ENCODE measurements around the gene DDN. TPM values are rescaled to one million over a fixed set of nuclear protein-coding genes. Genes with fewer than 3 reads are reported as not detected.

The DDN gene
- polyA plus RNA-seq (2011; rRNA removed): 0.02 and 0.07 TPM in 2 replicates
- 0.10 TPM in 1 of 2 replicates, not detected in the other for polyA minus RNA-seq (2011; rRNA and poly(A)+ RNA removed)

DNA sequence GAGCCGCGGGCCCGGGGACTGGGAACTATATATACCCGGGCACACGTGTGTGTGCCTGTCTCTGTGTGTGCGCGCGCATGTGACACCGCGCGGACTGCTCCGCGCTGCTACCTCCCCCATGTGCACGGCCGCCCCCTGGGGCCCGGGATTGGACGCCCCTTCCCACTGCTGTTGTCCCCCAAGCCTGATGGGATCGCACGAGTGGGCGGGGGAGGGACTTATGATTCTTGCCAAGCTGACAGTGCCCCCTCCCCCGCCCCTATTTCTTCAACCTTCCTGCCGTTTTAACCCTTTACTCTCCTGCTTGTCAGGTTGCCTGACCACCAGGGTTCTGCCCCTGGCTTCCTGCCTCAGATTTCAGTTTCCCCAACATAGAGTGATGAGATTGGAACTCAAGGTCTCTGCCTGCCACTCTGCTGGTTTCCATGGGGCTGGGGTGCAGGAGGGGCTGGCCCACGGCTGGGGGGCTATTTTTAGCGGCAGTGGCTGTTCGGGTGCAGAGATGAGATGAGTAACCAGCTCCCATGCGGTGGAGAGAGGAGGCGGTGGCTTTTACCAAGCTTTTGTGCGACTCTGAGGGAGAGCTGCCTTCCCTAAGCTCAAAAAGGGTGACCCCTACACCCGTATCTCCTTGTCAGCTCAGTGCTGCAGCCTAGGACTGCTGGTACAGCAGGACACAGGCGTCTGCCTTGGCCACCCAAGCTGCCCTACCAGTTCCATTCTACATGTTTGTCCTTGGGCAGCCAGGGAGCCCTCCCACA is at the start of gene DDN:
Gene DDN, minus strand, starts transcription at position 5 of the 761 bp plus-strand sequence. CDS start 88 bp downstream, outside the sequence.
- ChIA-PET CTCF (interaction anchor here (1.0 to 27.0 kb wide), 6 partner anchors 12 to 147 kb away, joined by 3 to 757 read pairs (median 6); partner anchors contain the start of genes DDX23, WNT1 and WNT10B), POLR2A (no interaction called here)
- Histone ChIP-seq H3K4me3 (ENCODE audit: low read depth, low read length) (peak within 1 kb of the TSS; percentile 33), H3K27me3 (ENCODE audit: control insufficient read depth, insufficient read depth, low read length) (0 out of 2 replicates have a peak, but pooled peaks cover 2% of the 10 kb centered on the region), H3K36me3 (ENCODE audit: control insufficient read depth, insufficient read depth, low read length) (peaks cover 19% of the 10 kb centered on the region)
- TF ChIP-seq, protein P1, sequence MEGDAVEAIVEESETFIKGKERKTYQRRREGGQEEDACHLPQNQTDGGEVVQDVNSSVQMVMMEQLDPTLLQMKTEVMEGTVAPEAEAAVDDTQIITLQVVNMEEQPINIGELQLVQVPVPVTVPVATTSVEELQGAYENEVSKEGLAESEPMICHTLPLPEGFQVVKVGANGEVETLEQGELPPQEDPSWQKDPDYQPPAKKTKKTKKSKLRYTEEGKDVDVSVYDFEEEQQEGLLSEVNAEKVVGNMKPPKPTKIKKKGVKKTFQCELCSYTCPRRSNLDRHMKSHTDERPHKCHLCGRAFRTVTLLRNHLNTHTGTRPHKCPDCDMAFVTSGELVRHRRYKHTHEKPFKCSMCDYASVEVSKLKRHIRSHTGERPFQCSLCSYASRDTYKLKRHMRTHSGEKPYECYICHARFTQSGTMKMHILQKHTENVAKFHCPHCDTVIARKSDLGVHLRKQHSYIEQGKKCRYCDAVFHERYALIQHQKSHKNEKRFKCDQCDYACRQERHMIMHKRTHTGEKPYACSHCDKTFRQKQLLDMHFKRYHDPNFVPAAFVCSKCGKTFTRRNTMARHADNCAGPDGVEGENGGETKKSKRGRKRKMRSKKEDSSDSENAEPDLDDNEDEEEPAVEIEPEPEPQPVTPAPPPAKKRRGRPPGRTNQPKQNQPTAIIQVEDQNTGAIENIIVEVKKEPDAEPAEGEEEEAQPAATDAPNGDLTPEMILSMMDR (IDR thresholded peaks at IDR 0.05; ENCODE audit: insufficient read depth, low read depth, low read length): no peak
- no peak for DNase-seq (ENCODE audit: low read depth)

DNA sequence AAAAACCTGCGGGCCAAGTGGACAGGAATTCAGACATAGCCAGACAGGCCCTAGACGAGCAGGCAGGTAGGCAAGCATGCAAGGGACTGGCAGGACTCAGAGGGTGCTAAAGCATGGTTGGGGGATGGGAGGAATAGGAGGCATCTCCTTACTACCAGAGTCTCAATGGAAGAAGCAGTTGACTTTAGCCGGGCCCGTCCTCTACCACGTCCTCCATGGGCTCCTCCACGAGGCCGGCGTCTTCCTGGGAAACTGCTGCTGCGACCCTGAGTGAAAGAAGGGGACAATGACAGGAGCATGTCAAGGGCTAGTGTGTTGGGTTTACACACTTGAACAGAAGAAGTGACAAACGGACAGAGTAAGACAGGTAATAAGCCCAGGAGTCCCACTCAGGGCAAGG is 49.8 kb upstream of the DDN start:
- TF ChIP-seq, protein P1 (IDR thresholded peaks at IDR 0.05; ENCODE audit: insufficient read depth, low read depth, low read length): no peak
- ChIA-PET CTCF (interaction anchor here (0.8 to 2.0 kb wide), 3 partner anchors 12 to 61 kb away, joined by 3 to 8 read pairs (median 5); no protein-coding TSS in a partner anchor), POLR2A (no interaction called here)
- no peaks in the 10 kb centered on the region for H3K27me3 ChIP-seq (ENCODE audit: control insufficient read depth, insufficient read depth, low read length)
- DNase-seq (ENCODE audit: low read depth): no peak
- H3K36me3 ChIP-seq (ENCODE audit: control insufficient read depth, insufficient read depth, low read length): peaks cover 70% of the 10 kb centered on the region
- no peak overlapping the region for H3K4me3 ChIP-seq (ENCODE audit: low read depth, low read length)

DNA sequence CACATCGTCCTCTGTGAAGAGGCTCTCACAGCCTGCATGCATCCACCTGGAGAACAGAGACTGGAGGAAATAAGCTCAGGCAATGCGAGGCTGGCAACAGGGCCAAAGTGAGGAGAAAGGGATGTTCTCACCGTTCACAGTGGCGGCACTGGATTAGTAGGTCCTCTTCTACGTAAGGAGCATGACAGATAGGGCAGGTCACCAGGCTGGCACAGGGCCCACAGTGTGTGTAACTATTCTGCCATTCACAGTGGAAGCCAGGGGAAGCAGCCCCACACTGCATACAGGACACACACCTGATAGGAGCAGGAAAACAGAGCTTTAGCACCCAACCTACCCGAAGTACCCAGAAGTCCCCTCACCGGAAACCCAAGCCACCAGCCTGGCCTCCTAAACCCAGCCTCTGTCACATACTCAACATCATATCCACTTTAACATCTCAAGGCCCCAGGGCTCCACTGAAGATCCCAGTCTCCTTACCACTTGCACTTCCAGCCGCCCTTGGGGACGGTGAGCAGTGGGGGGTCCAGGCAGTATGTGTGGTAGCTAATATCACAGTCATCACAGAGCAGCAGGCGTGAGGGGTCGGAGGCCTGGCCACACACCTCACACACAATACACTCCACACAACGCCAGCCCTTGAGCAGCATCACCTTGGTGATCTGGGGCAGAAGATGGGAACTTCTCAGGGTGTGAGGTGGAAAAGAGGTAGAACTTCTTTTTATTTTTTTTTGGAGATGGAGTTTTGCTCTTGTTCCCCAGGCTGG is 47.1 kb upstream of the DDN start:
- H3K4me3 ChIP-seq (ENCODE audit: low read depth, low read length): no peak overlapping the region
- no peak for DNase-seq (ENCODE audit: low read depth)
- POLR2A ChIA-PET: no interaction called here
- no peaks in the 10 kb centered on the region for H3K27me3 ChIP-seq (ENCODE audit: control insufficient read depth, insufficient read depth, low read length)
- CTCF ChIA-PET: interaction anchor here (1.0 to 3.9 kb wide), 3 partner anchors 12 to 58 kb away, joined by 3 to 33 read pairs (median 3); no protein-coding TSS in a partner anchor
- H3K36me3 ChIP-seq (ENCODE audit: control insufficient read depth, insufficient read depth, low read length): peaks cover 71% of the 10 kb centered on the region
- TF ChIP-seq, protein P1 (IDR thresholded peaks at IDR 0.05; ENCODE audit: insufficient read depth, low read depth, low read length): no peak

DNA sequence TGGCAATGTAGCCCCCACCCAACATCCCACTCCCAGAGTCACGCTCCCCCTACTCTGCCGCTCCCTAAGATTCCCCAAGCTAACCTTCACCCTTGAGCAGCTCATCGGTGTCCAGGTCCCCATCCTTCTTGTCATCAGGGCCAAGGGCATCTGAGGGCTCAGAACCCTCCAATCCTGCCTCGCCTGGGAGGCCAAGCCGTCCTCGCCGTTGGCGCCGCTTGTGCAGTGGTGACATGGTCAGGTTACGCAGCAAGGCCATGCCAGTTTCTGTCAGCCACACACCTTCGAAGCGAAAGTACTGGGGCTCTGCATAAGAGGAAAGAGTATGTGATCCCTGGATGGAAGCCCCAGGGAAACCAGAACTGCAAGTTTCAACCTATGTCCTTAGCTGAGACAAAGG is 45.5 kb upstream of the DDN start:
- TF ChIP-seq, protein P1 (IDR thresholded peaks at IDR 0.05; ENCODE audit: insufficient read depth, low read depth, low read length): no peak

DNA sequence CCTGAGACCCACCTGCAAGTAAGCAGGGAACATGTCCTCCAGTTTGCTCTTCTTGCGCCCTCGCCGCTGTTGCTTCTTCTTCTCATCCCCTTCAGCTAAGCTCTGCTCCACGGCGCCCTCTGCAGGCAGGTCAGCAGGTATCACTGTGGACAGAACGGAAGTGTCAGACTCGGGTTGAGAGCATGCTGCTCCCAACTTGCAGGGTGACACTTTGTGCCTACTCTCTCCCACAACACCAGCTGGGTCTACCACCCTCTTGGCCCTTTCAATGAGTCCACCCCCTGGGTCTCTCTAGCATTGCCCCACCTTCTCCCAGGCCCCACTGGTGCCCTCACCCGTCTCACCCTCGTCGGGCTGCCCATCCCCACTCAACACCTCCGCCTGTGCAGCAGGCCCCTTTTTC is 44.7 kb upstream of the DDN start:
- POLR2A ChIA-PET: no interaction called here
- DNase-seq (ENCODE audit: low read depth): no peak
- CTCF ChIA-PET: interaction anchor here (0.9 to 3.9 kb wide), 9 partner anchors 9 to 50 kb away, joined by 3 to 33 read pairs (median 4); no protein-coding TSS in a partner anchor

More for the DNA sequence above, 45.5 kb upstream of the DDN start:
- no peak overlapping the region for H3K4me3 ChIP-seq (ENCODE audit: low read depth, low read length)
- DNase-seq (ENCODE audit: low read depth): no peak
- no peaks in the 10 kb centered on the region for H3K27me3 ChIP-seq (ENCODE audit: control insufficient read depth, insufficient read depth, low read length)
- POLR2A ChIA-PET: no interaction called here
- CTCF ChIA-PET: interaction anchor here (1.0 to 3.9 kb wide), 6 partner anchors 9 to 19 kb away, joined by 4 to 33 read pairs (median 6); no protein-coding TSS in a partner anchor
- H3K36me3 ChIP-seq (ENCODE audit: control insufficient read depth, insufficient read depth, low read length): peaks cover 70% of the 10 kb centered on the region

More for the DNA sequence above, 44.7 kb upstream of the DDN start:
- Histone ChIP-seq H3K36me3 (ENCODE audit: control insufficient read depth, insufficient read depth, low read length) (peaks cover 70% of the 10 kb centered on the region), H3K27me3 (ENCODE audit: control insufficient read depth, insufficient read depth, low read length) (no peaks in the 10 kb centered on the region), H3K4me3 (ENCODE audit: low read depth, low read length) (no peak overlapping the region)
- TF ChIP-seq, protein P1 (IDR thresholded peaks at IDR 0.05; ENCODE audit: insufficient read depth, low read depth, low read length): peak; percentile 81
